ENCODE results near the gene PTPRJ. TPM values are rescaled to one million over a fixed set of nuclear protein-coding genes. Genes with fewer than 3 reads are reported as not detected.
A peak's percentile ranks its signal among the peaks of the same experiment; 100 is the strongest.

The PTPRJ gene
- total and polyA plus RNA-seq, 2 of the 13 experiments (the other 11 are each of a cell fraction or from before 2014, with no cell fraction given) = 1.0 to 1.2 TPM

DNA sequence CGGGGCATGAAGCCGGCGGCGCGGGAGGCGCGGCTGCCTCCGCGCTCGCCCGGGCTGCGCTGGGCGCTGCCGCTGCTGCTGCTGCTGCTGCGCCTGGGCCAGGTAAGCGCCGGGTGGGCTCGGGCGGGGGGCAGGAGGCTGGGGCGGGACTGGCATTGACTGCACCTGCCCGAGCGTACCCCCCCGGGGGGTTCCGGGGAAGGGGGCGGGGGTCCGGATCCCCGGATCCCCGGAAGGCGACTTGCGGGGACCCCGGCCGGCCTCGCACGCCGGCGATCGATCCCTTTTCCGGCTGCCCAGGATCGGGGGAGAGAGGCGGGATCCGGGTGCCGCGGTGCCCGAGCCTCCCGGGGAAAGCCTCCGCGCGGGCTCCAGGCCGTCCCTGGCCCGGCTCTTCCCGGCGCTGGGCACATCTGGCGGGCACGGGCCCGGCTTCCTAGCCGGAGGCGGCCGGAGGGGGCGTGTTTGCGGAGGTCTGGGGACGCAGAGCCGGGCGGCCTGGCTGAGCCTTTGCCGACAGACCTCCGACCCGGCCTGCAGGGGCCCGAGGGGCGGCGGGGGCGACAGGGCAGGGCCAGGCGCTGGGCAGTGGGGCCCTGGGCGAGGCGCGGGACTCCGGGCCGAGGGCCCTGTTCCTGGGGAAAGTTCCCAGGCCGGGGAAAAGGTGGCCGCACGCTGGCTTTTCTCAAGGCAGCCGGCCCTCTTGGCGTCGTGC lies 705 bp downstream of the PTPRJ start (continued):
- TF ChIP-seq, protein P1, sequence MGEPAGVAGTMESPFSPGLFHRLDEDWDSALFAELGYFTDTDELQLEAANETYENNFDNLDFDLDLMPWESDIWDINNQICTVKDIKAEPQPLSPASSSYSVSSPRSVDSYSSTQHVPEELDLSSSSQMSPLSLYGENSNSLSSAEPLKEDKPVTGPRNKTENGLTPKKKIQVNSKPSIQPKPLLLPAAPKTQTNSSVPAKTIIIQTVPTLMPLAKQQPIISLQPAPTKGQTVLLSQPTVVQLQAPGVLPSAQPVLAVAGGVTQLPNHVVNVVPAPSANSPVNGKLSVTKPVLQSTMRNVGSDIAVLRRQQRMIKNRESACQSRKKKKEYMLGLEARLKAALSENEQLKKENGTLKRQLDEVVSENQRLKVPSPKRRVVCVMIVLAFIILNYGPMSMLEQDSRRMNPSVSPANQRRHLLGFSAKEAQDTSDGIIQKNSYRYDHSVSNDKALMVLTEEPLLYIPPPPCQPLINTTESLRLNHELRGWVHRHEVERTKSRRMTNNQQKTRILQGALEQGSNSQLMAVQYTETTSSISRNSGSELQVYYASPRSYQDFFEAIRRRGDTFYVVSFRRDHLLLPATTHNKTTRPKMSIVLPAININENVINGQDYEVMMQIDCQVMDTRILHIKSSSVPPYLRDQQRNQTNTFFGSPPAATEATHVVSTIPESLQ (CRISPR knock-in tag; conservative IDR thresholded peaks at IDR 0.05) = no peak
- no peak for TF ChIP-seq ZNF792 (CRISPR knock-in tag; IDR thresholded peaks at IDR 0.05)
- no peak for TF ChIP-seq MAFK (conservative IDR thresholded peaks at IDR 0.05 in 1 of 2, IDR thresholded peaks at IDR 0.05 in 1 of 2; ENCODE audit: low read length in 2 of 2)
- TF ChIP-seq ZBTB7A (CRISPR knock-in tag; IDR thresholded peaks at IDR 0.05) = no peak
- no peak for TF ChIP-seq PAF1 (CRISPR knock-in tag; IDR thresholded peaks at IDR 0.05)
- TF ChIP-seq, protein P2, sequence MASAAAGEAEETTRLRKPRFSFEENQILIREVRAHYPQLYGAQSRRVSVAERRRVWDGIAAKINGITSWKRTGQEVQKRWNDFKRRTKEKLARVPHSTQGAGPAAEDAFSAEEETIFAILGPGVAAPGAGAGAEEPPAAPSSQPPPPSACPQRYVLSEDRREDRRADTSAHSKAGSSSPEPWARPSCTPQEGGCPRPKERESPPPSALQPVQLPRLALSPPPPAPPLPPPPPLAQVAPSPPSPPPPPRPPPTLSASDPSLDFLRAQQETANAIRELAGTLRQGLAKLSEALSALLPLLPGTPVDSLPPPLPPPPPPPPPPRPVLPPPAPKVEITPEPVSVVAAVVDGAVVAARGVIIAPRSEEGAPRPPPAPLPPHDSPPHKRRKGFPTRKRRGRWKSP (CRISPR knock-in tag; IDR thresholded peaks at IDR 0.05) = peak; percentile 51; the same call in 1 of the 2 replicates
- 0 out of 2 replicates have a peak, but pooled peaks have one; percentile 23 for TF ChIP-seq NR1H2 (CRISPR knock-in tag; IDR thresholded peaks at IDR 0.05; ENCODE audit: borderline replicate concordance, low read depth)
- TF ChIP-seq NCOA2 (CRISPR knock-in tag; IDR thresholded peaks at IDR 0.05) = no peak
- TF ChIP-seq ZNF652 (CRISPR knock-in tag; IDR thresholded peaks at IDR 0.05; ENCODE audit: borderline replicate concordance, low read depth) = no peak
- peak; percentile 18; the same call in 1 of the 2 replicates for TF ChIP-seq ZNF430 (CRISPR knock-in tag; IDR thresholded peaks at IDR 0.05)
- no peak for TF ChIP-seq TBX3 (IDR thresholded peaks at IDR 0.05; ENCODE audit: borderline replicate concordance)
- TF ChIP-seq KLF15 (CRISPR knock-in tag; IDR thresholded peaks at IDR 0.05; ENCODE audit: borderline replicate concordance) = no peak
- TF ChIP-seq ZNF335 (CRISPR knock-in tag; IDR thresholded peaks at IDR 0.05) = no peak
- no peak for TF ChIP-seq MED13 (CRISPR knock-in tag; IDR thresholded peaks at IDR 0.05)
- no peak for TF ChIP-seq ZNF382 (CRISPR knock-in tag; IDR thresholded peaks at IDR 0.05; ENCODE audit: borderline replicate concordance)
- TF ChIP-seq, protein P3, sequence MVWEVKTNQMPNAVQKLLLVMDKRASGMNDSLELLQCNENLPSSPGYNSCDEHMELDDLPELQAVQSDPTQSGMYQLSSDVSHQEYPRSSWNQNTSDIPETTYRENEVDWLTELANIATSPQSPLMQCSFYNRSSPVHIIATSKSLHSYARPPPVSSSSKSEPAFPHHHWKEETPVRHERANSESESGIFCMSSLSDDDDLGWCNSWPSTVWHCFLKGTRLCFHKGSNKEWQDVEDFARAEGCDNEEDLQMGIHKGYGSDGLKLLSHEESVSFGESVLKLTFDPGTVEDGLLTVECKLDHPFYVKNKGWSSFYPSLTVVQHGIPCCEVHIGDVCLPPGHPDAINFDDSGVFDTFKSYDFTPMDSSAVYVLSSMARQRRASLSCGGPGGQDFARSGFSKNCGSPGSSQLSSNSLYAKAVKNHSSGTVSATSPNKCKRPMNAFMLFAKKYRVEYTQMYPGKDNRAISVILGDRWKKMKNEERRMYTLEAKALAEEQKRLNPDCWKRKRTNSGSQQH (CRISPR knock-in tag; IDR thresholded peaks at IDR 0.05; ENCODE audit: low read depth) = no peak
- TF ChIP-seq SRF (IDR thresholded peaks at IDR 0.05; ENCODE audit: low read depth, low read length) = no peak
- TF ChIP-seq, protein P4, sequence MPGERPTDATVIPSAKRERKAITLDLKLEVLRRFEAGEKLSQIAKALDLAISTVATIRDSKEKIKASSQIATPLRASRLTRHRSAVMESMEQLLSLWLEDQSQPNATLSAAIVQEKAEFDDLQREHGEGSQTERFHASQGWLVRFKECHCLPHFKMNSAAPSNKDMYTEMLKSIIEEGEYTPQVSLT (CRISPR knock-in tag; IDR thresholded peaks at IDR 0.05; ENCODE audit: borderline replicate concordance, low read depth) = no peak
- TF ChIP-seq, protein P5, sequence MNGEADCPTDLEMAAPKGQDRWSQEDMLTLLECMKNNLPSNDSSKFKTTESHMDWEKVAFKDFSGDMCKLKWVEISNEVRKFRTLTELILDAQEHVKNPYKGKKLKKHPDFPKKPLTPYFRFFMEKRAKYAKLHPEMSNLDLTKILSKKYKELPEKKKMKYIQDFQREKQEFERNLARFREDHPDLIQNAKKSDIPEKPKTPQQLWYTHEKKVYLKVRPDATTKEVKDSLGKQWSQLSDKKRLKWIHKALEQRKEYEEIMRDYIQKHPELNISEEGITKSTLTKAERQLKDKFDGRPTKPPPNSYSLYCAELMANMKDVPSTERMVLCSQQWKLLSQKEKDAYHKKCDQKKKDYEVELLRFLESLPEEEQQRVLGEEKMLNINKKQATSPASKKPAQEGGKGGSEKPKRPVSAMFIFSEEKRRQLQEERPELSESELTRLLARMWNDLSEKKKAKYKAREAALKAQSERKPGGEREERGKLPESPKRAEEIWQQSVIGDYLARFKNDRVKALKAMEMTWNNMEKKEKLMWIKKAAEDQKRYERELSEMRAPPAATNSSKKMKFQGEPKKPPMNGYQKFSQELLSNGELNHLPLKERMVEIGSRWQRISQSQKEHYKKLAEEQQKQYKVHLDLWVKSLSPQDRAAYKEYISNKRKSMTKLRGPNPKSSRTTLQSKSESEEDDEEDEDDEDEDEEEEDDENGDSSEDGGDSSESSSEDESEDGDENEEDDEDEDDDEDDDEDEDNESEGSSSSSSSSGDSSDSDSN (CRISPR knock-in tag; IDR thresholded peaks at IDR 0.05) = peak; percentile 89; the same call in 1 of the 2 replicates
- TF ChIP-seq, protein P6, sequence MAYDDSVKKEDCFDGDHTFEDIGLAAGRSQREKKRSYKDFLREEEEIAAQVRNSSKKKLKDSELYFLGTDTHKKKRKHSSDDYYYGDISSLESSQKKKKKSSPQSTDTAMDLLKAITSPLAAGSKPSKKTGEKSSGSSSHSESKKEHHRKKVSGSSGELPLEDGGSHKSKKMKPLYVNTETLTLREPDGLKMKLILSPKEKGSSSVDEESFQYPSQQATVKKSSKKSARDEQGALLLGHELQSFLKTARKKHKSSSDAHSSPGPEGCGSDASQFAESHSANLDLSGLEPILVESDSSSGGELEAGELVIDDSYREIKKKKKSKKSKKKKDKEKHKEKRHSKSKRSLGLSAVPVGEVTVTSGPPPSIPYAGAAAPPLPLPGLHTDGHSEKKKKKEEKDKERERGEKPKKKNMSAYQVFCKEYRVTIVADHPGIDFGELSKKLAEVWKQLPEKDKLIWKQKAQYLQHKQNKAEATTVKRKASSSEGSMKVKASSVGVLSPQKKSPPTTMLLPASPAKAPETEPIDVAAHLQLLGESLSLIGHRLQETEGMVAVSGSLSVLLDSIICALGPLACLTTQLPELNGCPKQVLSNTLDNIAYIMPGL (CRISPR knock-in tag; IDR thresholded peaks at IDR 0.05; ENCODE audit: borderline replicate concordance in 1 of 2, low read depth in 1 of 2) = peak; percentile 21 to 24; a peak in 2 of 4 replicates
